K562 (cell line): Measurements from ENCODE around the gene SNRNP200. TPM values are rescaled to one million over a fixed set of nuclear protein-coding genes. Genes with fewer than 3 reads are reported as not detected.

Source experiments
- CBFB ChIP-seq: sonication (generic); formaldehyde crosslinking; IDR thresholded peaks from 2 replicates; pipeline ENCODE4 v1.4.0; 2020; ENCODE audit warnings: mild to moderate bottlenecking, missing genetic modification reagents
- POLR2A ChIP-seq: fragments of 450-650 bp; conservative IDR thresholded peaks from 2 replicates; pipeline ENCODE4 v1.6.1; 2016
- SAP30 ChIP-seq: fragments of 200-600 bp; sonication (generic); IDR thresholded peaks from 2 replicates; pipeline ENCODE4 v1.6.1; 2012; ENCODE audit warnings: borderline replicate concordance, low read depth, mild to moderate bottlenecking, moderate library complexity, low read length, control low read depth, inconsistent platforms; ENCODE audit not compliant: insufficient read depth, poor library complexity, severe bottlenecking
- polyA plus RNA-seq, 8 experiments: library from polyadenylated mRNA; depleted of rRNA in 4 of 8; stranded (reverse) in 5 of 8; unstranded in 3 of 8; fragments of >200 nt; fragmentation: Nextera tagmentation in 2 of 8; fragmentation: Illumina TruSeq in 1 of 8; extraction: Ambion mirVana in 2 of 8; extraction: Trizol in 1 of 8; gene quantifications; 2 replicates each; pipeline versions ENCODE4 v1.2.1 to v1.2.3, GENCODE V29; 2011 to 2014; ENCODE audit warnings: inconsistent platforms in 1 of 8, missing spikeins in 1 of 8
- total RNA-seq, 7 experiments: library from RNA; depleted of rRNA in 6 of 7; stranded (reverse); fragments of >200 nt in 6 of 7; fragmentation: Illumina TruSeq in 2 of 7; extraction: Trizol in 2 of 7; gene quantifications; 2 replicates each; pipeline versions ENCODE4 v1.2.1 to v1.2.3, GENCODE V29; 2011 to 2021; ENCODE audit warnings: low replicate concordance in 1 of 7
- TF ChIP-seq, protein P1 (sequence below), 2 experiments: fragments of 450-650 bp; IDR thresholded peaks; 2 replicates each; pipeline ENCODE4 v1.6.1; 2018; ENCODE audit warnings: mild to moderate bottlenecking in 2 of 2, low read depth in 1 of 2; ENCODE audit not compliant: partially characterized antibody in 2 of 2
- TF ChIP-seq, protein P2 (sequence below), 3 experiments: IDR thresholded peaks in 2 of 3; conservative IDR thresholded peaks in 1 of 3; 2 replicates each; pipeline ENCODE4 v1.5.1; 2011 to 2012; ENCODE audit warnings: low read length in 3 of 3, mild to moderate bottlenecking in 3 of 3, control low read depth in 2 of 3, improper control_type of control experiment in 1 of 3, inconsistent platforms in 1 of 3, low read depth in 1 of 3, mixed read lengths in 1 of 3, moderate library complexity in 1 of 3; ENCODE audit not compliant: insufficient read depth in 2 of 3

Gene SNRNP200
- total and polyA plus RNA-seq, 9 of the 15 experiments (the other 6 are each of a cell fraction or from before 2014, with no cell fraction given): 76.1 to 231 (median 155) TPM

DNA sequence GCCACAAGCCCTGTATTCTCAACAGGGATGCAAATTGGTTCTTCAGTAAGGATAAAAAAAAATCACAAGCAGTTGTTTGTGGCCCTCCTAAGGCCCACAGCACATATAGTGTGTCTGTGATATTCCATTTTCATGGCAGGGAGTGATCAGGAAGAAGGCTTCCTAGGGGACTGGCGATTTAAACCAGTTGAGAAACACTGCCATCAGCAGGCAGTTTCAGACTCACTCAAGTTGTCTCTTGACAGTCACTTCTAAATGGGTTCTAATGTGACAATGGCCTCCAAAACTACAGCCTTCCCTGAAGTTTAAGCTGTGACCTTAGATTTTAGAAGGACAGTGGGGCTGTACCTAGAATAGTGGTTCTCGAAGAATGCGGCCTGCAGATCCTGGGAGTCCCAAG lies 33.4 kb downstream of the SNRNP200 start (continued):
- TF ChIP-seq, protein P1, sequence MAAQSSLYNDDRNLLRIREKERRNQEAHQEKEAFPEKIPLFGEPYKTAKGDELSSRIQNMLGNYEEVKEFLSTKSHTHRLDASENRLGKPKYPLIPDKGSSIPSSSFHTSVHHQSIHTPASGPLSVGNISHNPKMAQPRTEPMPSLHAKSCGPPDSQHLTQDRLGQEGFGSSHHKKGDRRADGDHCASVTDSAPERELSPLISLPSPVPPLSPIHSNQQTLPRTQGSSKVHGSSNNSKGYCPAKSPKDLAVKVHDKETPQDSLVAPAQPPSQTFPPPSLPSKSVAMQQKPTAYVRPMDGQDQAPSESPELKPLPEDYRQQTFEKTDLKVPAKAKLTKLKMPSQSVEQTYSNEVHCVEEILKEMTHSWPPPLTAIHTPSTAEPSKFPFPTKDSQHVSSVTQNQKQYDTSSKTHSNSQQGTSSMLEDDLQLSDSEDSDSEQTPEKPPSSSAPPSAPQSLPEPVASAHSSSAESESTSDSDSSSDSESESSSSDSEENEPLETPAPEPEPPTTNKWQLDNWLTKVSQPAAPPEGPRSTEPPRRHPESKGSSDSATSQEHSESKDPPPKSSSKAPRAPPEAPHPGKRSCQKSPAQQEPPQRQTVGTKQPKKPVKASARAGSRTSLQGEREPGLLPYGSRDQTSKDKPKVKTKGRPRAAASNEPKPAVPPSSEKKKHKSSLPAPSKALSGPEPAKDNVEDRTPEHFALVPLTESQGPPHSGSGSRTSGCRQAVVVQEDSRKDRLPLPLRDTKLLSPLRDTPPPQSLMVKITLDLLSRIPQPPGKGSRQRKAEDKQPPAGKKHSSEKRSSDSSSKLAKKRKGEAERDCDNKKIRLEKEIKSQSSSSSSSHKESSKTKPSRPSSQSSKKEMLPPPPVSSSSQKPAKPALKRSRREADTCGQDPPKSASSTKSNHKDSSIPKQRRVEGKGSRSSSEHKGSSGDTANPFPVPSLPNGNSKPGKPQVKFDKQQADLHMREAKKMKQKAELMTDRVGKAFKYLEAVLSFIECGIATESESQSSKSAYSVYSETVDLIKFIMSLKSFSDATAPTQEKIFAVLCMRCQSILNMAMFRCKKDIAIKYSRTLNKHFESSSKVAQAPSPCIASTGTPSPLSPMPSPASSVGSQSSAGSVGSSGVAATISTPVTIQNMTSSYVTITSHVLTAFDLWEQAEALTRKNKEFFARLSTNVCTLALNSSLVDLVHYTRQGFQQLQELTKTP (IDR thresholded peaks at IDR 0.05; ENCODE audit: low read depth in 1 of 2, partially characterized antibody in 2 of 2): no peak
- TF ChIP-seq SAP30 (no peak), CBFB (no peak), POLR2A (no peak)
- TF ChIP-seq, protein P2, sequence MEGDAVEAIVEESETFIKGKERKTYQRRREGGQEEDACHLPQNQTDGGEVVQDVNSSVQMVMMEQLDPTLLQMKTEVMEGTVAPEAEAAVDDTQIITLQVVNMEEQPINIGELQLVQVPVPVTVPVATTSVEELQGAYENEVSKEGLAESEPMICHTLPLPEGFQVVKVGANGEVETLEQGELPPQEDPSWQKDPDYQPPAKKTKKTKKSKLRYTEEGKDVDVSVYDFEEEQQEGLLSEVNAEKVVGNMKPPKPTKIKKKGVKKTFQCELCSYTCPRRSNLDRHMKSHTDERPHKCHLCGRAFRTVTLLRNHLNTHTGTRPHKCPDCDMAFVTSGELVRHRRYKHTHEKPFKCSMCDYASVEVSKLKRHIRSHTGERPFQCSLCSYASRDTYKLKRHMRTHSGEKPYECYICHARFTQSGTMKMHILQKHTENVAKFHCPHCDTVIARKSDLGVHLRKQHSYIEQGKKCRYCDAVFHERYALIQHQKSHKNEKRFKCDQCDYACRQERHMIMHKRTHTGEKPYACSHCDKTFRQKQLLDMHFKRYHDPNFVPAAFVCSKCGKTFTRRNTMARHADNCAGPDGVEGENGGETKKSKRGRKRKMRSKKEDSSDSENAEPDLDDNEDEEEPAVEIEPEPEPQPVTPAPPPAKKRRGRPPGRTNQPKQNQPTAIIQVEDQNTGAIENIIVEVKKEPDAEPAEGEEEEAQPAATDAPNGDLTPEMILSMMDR (IDR thresholded peaks at IDR 0.05 in 2 of 3, conservative IDR thresholded peaks at IDR 0.05 in 1 of 3; ENCODE audit: insufficient read depth in 2 of 3, low read depth in 1 of 3, low read length in 3 of 3): peak in 1 of 3 experiments; percentile 27; a peak in 1 of 6 replicates
